Psoas muscle (tissue), 8 donors: ENCODE results near the gene PNMA6E. TPM values are rescaled to one million over a fixed set of nuclear protein-coding genes. Genes with fewer than 3 reads are reported as not detected.
"Not testable (repeated sequence)": the region's sequence is repeated elsewhere in the genome, so short reads cannot be mapped to it uniquely, and the experiment has no call there.

ENCODE experiments used
- ATAC-seq, 4 donors: fragments of 200-7000 bp; cut with Tn5 transposase; one replicate each; pipeline ENCODE4 v1.9.1; 2020; ENCODE audit warnings: moderate library complexity in 3 of 4, mild to moderate bottlenecking in 2 of 4
- DNase-seq, 2 donors: peaks; one replicate each; pipeline ENCODE4 v3.0.0-alpha.2; 2020
- H3K27ac ChIP-seq: fragments of 200-600 bp; one replicate; pipeline ENCODE4 v1.8.0; 2022
- H3K27me3 ChIP-seq, 3 donors: fragments of 200-600 bp in 1 of 3; one replicate each; pipeline versions ENCODE4 v1.6.1 to v1.8.0; 2013 to 2022; ENCODE audit warnings: low read length in 2 of 3, mild to moderate bottlenecking in 2 of 3, moderate library complexity in 1 of 3; ENCODE audit not compliant: insufficient read depth in 3 of 3
- H3K36me3 ChIP-seq, 2 donors: fragments of 200-600 bp in 1 of 2; one replicate each; pipeline versions ENCODE4 v1.6.1 to v1.8.0; 2013 to 2022; ENCODE audit warnings: low read depth in 1 of 2, mild to moderate bottlenecking in 1 of 2, moderate library complexity in 1 of 2; ENCODE audit not compliant: insufficient read depth in 1 of 2
- H3K4me1 ChIP-seq: fragments of 200-600 bp; one replicate; pipeline ENCODE4 v1.8.0; 2022
- H3K4me3 ChIP-seq: fragments of 200-600 bp; one replicate; pipeline ENCODE4 v1.8.0; 2022; ENCODE audit warnings: mild to moderate bottlenecking
- H3K9me3 ChIP-seq: fragments of 200-600 bp; one replicate; pipeline ENCODE4 v1.8.0; 2022
- WGBS, 3 donors: extraction: QIAGEN DNeasy Blood & Tissue Kit; methylation state at CpG; one replicate each; pipeline versions ENCODE4 v1.1.6 to v1.1.7; 2013; 5-methylcytosine and 5-hydroxymethylcytosine counted together
- intact Hi-C, 2 donors: fragments of 100-400 bp; cut with DNase I; formaldehyde crosslinking; loops; one replicate each; pipeline versions ENCODE4 v1.11.0 to v1.14.2; 2022
- polyA plus RNA-seq, 3 donors: library from polyadenylated mRNA; stranded (reverse); fragments of 200-250 nt; gene quantifications; one replicate each; pipeline ENCODE4 v1.2.3, GENCODE V29; 2013
- total RNA-seq, 4 donors: library from RNA; stranded (reverse); fragmentation: NEBNext Ultra II Directional in 2 of 4; extraction: Animal tissue kit (Norgen Biotek cat#: 25700) in 2 of 4; gene quantifications; one replicate each; pipeline versions ENCODE4 v1.2.1 to v1.2.4, GENCODE V29; 2021 to 2023
- TF ChIP-seq, protein P1 (sequence below): fragments of 200-600 bp; IDR thresholded peaks from one replicate; pipeline ENCODE4 v1.8.0; 2022; ENCODE audit warnings: antibody characterized with exemption
- donor health status: healthy with polysubstance abuse.
- donor health status: DM: no; HTN: no; CAD: no; lungs with moderate emphysema.
- donor health status: Bipolar disorder and iron deficiency.
- donor health status: healthy.
- donor health status: DM: yes; HTN: yes; CAD: no.
- donor health status: DM: no; HTN: no; CAD: no.
- donor health status: DM: no; HTN: no; CAD: no.
- donor health status: DM: yes; HTN: yes; CAD: no.

PNMA6E gene
- total and polyA plus RNA-seq, 7 donors = not detected

- Histone ChIP-seq H3K9me3 (no peaks in the 10 kb centered on the region), H3K4me1 (no peaks in the 10 kb centered on the region), H3K4me3 (no peak overlapping the region), H3K27ac (no peak overlapping the region), H3K27me3 (peaks cover 0 to 6% (median 0%) of the 10 kb centered on the region in 3 donors), H3K36me3 (no peaks in the 10 kb centered on the region)
- intact Hi-C loops = no loop called here
- TF ChIP-seq, protein P1, sequence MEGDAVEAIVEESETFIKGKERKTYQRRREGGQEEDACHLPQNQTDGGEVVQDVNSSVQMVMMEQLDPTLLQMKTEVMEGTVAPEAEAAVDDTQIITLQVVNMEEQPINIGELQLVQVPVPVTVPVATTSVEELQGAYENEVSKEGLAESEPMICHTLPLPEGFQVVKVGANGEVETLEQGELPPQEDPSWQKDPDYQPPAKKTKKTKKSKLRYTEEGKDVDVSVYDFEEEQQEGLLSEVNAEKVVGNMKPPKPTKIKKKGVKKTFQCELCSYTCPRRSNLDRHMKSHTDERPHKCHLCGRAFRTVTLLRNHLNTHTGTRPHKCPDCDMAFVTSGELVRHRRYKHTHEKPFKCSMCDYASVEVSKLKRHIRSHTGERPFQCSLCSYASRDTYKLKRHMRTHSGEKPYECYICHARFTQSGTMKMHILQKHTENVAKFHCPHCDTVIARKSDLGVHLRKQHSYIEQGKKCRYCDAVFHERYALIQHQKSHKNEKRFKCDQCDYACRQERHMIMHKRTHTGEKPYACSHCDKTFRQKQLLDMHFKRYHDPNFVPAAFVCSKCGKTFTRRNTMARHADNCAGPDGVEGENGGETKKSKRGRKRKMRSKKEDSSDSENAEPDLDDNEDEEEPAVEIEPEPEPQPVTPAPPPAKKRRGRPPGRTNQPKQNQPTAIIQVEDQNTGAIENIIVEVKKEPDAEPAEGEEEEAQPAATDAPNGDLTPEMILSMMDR = no peak
- ATAC-seq (no peak), DNase-seq (no peak)
- WGBS, 3 donors = 84 to 88% (median 86%) methylated on average over 9 to 14 of the region's 14 CpGs
Measured at GRCh38 chrX:153388722-153389459, 12.3 kb downstream of the PNMA6E start.

DNA sequence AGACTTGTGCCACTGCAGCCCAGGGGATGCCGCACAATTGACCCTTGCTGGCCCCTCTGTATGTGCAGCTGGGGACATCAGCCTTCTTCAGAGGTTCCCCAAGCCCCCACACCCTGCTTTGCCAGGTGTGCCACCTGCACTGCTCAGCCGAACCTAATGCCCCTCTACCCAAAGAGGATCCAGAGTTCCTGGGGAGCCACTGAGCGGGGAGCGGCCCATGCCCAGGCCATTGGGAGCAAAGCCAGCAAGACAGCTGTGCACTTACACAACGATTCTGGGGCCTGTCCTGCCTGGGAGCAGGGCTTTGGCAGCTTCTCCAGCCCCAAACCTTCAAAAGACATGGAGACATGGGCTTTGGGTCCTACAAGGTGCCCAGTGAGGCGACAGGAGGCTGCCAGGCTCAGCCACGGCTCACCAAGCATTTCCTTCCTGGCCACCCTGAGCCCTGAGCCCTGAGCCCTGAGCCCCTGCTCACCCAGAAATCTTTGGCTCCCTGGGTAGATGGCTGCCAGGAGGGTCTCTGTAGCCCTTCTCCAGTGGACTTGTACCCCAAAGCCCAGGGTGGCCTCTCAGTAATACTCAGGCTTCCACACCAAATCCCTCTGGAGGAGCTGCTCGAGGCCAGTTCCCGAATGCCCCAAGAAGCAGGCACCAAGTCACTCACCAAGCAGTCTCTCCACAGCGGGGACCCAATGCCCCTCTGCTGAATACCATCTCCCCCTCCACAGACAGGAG is 13.0 kb downstream of the PNMA6E start:
- Histone ChIP-seq H3K9me3 (no peaks in the 10 kb centered on the region), H3K4me3 (no peak overlapping the region), H3K27ac (no peak overlapping the region), H3K36me3 (no peaks in the 10 kb centered on the region), H3K4me1 (no peaks in the 10 kb centered on the region), H3K27me3 (peaks cover 0 to 6% (median 0%) of the 10 kb centered on the region in 3 donors)
- TF ChIP-seq, protein P1 = no peak
- ATAC-seq (no peak), DNase-seq (no peak)
- 61 to 91% (median 68%) methylated on average over 4 to 10 of the region's 10 CpGs for WGBS, 3 donors
- intact Hi-C loops = no loop called here

GRCh38 chrX:153387345-153387744 is 13.8 kb downstream of the PNMA6E start:
- Histone ChIP-seq H3K27ac (no peak overlapping the region), H3K4me1 (no peaks in the 10 kb centered on the region), H3K4me3 (no peak overlapping the region), H3K36me3 (no peaks in the 10 kb centered on the region), H3K27me3 (peaks cover 0 to 6% (median 0%) of the 10 kb centered on the region in 3 donors), H3K9me3 (no peaks in the 10 kb centered on the region)
- intact Hi-C loops = no loop called here
- no peak for ATAC-seq
- no peak for DNase-seq
- WGBS, 3 donors = 64 to 76% (median 73%) methylated on average over 3 to 5 of the region's 5 CpGs
- TF ChIP-seq, protein P1 = no peak

GRCh38 chrX:153386097-153386496 is 15.1 kb downstream of the PNMA6E start:
- peaks cover 0 to 6% (median 0%) of the 10 kb centered on the region in 3 donors for H3K27me3 ChIP-seq
- no peak overlapping the region for H3K27ac ChIP-seq
- DNase-seq (no peak), ATAC-seq (no peak)
- H3K36me3 ChIP-seq = no peaks in the 10 kb centered on the region
- H3K4me1 ChIP-seq = no peaks in the 10 kb centered on the region
- intact Hi-C loops = no loop called here
- TF ChIP-seq, protein P1 = no peak
- no peaks in the 10 kb centered on the region for H3K9me3 ChIP-seq
- WGBS, 3 donors = 73 to 84% (median 83%) methylated on average over 5 of the region's 5 CpGs
- no peak overlapping the region for H3K4me3 ChIP-seq

DNA sequence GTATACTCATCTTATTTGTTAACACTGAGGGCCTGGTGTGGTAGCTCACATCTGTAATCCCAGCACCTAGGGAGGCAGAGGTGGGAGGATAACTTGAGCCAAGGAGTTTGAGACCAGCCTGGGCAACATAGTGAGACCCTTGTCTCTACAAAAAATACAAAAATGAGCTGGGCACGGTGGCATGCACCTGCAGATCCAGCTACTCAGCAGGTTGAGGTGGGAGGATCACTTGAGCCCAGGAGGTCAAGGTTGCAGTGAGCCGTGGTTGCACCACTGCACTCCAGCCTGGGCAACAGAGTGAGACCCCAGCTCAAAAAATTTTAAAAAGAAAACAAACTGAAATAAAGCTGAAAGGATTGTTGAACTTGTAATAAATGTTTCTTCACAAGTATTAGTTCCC is 16.2 kb downstream of the PNMA6E start:
- intact Hi-C loops, H3K9me3 ChIP-seq, ATAC-seq, H3K36me3 ChIP-seq, H3K4me3 ChIP-seq, H3K27ac ChIP-seq, H3K27me3 ChIP-seq, DNase-seq, H3K4me1 ChIP-seq: not testable (repeated sequence)
- WGBS, 3 donors = 72 to 85% (median 81%) methylated on average over 2 of the region's 2 CpGs
